ENCODE data around the gene SLC22A4.

DNA sequence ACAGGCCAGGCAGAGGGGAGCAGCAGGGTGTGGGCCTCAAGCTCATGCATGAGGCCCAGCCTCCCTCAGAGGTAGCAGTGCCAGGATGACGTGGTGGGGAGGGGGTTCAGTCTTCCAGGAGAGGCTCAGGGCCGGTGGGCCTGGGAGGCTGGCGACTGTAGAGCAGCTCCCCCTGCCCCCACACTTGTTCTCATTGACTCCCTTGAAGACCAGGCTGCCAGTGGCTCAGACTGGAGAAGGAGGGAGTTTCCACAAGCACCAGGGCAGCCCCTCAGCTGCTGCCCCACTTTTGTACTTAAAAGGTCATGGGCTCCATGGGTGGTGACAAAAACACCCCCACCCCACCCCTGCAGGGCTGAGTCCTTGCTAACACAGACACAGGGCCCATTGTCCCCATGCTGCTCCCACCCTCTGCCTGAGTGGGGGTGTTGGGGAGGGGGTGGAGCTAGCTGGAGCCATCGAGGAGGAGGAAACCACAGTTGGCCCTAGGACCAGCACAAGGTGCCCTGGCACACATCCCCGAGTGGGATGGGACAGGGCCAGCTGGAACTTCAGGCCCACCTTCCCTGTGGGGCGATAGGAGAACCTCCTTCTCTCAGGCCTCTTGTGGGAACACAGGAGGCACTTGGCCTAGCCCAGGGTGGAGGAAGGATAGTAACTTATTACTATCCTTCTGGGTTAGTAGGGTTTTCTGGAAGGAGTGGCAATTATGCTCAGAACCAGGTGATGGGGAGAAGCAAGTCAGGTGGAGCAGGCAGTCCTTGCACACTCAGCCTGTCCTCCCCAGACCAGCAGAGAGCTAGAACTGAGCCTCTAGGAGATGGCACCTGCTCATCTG, 26.0 kb upstream of the SLC22A4 start:
- TF ChIP-seq, protein P1, sequence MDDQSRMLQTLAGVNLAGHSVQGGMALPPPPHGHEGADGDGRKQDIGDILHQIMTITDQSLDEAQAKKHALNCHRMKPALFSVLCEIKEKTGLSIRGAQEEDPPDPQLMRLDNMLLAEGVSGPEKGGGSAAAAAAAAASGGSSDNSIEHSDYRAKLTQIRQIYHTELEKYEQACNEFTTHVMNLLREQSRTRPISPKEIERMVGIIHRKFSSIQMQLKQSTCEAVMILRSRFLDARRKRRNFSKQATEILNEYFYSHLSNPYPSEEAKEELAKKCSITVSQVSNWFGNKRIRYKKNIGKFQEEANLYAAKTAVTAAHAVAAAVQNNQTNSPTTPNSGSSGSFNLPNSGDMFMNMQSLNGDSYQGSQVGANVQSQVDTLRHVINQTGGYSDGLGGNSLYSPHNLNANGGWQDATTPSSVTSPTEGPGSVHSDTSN (IDR thresholded peaks at IDR 0.05), result no peak
- TF ChIP-seq ZFP36 (IDR thresholded peaks at IDR 0.05; ENCODE audit: borderline replicate concordance, partially characterized antibody) (no peak), POLR2A (IDR thresholded peaks at IDR 0.05; ENCODE audit: low read length) (no peak), NR3C1 (IDR thresholded peaks at IDR 0.05) (no peak)

Data from A549 (cell line).